GM12864 (cell line): ENCODE data around the gene RIT2.

ENCODE experiments used
- DNase-seq: peaks from one replicate; pipeline ENCODE4 v3.0.0-alpha.2; 2011; ENCODE audit warnings: low read depth
- H3K4me3 ChIP-seq: 2 replicates; pipeline ENCODE4 v1.5.1; 2011; ENCODE audit warnings: mild to moderate bottlenecking, low read depth, low read length, control low read depth
- CTCF ChIP-seq: IDR thresholded peaks from 2 replicates; pipeline ENCODE4 v1.5.1; 2011; ENCODE audit warnings: low read depth, mild to moderate bottlenecking, moderate library complexity, low read length, control low read depth, inconsistent platforms; ENCODE audit errors: missing control alignments

RIT2 gene

GRCh38 chr18:42712065-42712464, 403.4 kb downstream of the RIT2 start:
- H3K4me3 ChIP-seq, result no peak overlapping the region
- DNase-seq, result no peak
- TF ChIP-seq CTCF, result no peak

GRCh38 chr18:42707080-42707479, 408.4 kb downstream of the RIT2 start:
- TF ChIP-seq CTCF, result no peak
- no peak for DNase-seq
- H3K4me3 ChIP-seq, result no peak overlapping the region

- DNase-seq, result no peak
- no peak for TF ChIP-seq CTCF
- H3K4me3 ChIP-seq, result no peak overlapping the region
These were observed 408.9 kb downstream of the RIT2 start for GRCh38 chr18:42706618-42707017.

GRCh38 chr18:42706029-42706608, 409.4 kb downstream of the RIT2 start:
- TF ChIP-seq CTCF, result no peak
- no peak for DNase-seq
- no peak overlapping the region for H3K4me3 ChIP-seq
